Endometrial microvascular endothelial cells (primary cell): ENCODE data around the gene ABR. TPM values are rescaled to one million over a fixed set of nuclear protein-coding genes. Genes with fewer than 3 reads are reported as not detected.
"Not testable (repeated sequence)": the region's sequence is repeated elsewhere in the genome, so short reads cannot be mapped to it uniquely, and the experiment has no call there.

ENCODE experiments used
- in situ Hi-C: cut with HindIII; loops from 2 replicates; pipeline ENCODE4 v1.10.0; 2017; ENCODE audit warnings: low sequenced_read_pairs, low pct_unique_long_range_greater_than_20kb; ENCODE audit errors: inconsistent ontology term
- total RNA-seq: library from RNA; depleted of rRNA; stranded (reverse); fragments of >200 nt; gene quantifications from one replicate; pipeline ENCODE4 v1.2.3, GENCODE V29; 2015; ENCODE audit errors: inconsistent ontology term

Gene ABR
- total RNA-seq, 1 donor from 2014 or later = 63.0 TPM

DNA sequence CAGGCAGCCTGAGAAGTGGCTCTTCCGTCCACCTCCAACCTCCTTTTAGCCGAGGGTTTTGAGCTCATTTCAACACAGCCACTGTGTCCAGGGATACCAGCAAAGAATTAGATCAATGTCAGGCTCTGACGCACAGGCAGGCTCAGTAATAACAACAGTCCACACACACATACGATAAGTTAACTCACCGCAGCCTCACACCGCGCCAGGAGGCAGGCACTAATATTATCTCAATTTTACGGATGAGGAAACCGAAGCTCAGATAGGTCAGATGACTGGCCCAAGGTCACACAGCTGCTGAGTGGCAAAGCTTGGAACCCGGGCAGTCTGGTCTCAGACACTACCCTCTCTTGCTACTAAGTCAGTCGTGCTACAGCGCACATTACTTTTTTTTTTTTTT lies 22.9 kb downstream of the ABR start:
- in situ Hi-C loops = no loop called here

DNA sequence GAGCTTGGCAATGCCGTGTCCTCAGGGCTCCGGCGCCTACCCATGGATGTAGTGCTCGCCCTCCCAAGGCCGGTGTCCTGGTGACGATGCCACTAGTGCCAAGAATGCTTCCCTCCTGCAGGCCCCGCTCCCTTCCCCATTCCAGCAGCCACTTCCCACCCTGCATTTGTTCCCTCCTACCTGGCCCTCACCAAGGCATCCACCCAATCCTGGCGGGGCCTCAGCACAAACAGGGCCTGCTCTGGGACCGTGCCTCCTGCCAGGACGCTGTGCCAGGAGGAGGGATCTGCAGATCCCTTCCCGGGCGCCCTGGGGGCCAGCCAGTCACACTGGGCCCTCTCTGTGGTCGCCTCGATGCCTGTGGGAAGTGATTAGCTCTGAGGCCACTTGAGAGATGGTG lies 25.1 kb downstream of the ABR start:
- in situ Hi-C loops = no loop called here

DNA sequence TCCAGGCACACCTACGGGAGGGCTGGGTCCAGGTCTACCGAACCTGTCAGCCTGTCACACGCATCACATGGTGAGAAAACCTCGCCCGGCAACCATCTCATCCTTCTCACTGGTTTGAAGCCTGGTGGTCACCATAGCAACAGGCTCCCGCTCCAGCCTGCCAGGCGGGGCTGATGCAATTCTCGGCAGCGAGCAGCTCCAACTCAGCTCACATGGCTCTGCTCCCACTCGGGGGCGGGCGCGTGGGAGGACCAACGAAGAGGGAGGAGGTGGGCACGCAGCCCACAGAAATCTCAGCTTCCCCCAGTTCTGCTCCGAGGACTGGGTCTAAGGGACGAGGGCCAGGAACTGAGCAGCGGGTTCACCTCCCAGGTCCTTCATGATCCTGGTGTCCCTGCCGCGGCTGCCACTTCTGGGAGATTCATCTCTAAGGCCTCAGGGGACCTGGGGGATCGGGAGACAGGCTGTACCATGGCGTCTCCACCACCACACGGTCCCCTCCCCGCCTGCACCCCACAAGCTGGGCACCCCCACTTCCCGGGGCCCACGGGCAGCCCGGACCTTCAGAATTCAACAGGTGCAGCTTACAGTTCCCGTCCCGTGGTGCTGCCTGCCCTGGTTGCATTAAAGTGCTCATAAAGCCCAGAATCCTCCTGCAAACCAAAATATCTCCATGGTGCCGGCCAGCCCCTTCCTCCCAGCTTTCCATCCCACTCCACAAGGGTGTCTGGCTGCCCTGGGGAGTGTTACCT lies 25.8 kb downstream of the ABR start:
- in situ Hi-C loops = no loop called here

GRCh38 chr17:1152582-1152981 lies 27.2 kb downstream of the ABR start:
- in situ Hi-C loops = not testable (repeated sequence)

GRCh38 chr17:1150863-1151600 lies 28.7 kb downstream of the ABR start:
- in situ Hi-C loops = no loop called here

- in situ Hi-C loops = no loop called here
These were observed 29.9 kb downstream of the ABR start for GRCh38 chr17:1149869-1150268.

GRCh38 chr17:1147664-1148063 lies 32.1 kb downstream of the ABR start:
- in situ Hi-C loops = no loop called here

DNA sequence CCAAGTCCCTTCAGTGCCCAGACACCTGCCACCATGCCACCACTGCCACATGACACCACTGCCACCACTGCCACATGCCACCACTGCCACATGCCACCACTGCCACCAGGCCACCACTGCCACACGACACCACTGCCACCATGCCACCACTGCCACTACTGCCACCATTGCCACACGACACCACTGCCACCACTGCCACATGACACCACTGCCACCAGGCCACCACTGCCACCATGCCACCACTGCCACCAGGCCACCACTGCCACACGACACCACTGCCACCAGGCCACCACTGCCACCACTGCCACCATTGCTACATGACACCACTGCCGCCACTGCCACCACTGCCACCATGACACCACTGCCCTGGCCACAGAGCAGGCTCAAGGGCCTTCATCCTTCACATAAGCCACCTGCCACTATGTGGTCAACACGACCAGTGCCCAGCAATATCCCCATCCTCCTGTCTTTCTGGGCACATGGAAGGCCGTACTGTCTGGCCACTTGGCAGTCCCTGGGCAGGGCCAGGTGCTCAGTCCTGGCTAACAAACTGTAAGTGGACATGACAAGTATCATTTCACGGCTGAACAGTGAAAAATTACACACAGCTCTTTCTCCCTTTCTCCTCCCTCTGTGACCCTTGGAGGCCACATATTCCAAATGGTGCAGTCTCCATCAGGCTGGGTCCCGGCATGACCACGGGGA lies 33.1 kb downstream of the ABR start:
- in situ Hi-C loops = no loop called here

GRCh38 chr17:1145311-1145986 lies 34.3 kb downstream of the ABR start:
- in situ Hi-C loops = no loop called here

- in situ Hi-C loops = no loop called here
These were observed 35.6 kb downstream of the ABR start for GRCh38 chr17:1144162-1144561.

GRCh38 chr17:1143573-1143972 lies 36.2 kb downstream of the ABR start:
- in situ Hi-C loops = no loop called here

DNA sequence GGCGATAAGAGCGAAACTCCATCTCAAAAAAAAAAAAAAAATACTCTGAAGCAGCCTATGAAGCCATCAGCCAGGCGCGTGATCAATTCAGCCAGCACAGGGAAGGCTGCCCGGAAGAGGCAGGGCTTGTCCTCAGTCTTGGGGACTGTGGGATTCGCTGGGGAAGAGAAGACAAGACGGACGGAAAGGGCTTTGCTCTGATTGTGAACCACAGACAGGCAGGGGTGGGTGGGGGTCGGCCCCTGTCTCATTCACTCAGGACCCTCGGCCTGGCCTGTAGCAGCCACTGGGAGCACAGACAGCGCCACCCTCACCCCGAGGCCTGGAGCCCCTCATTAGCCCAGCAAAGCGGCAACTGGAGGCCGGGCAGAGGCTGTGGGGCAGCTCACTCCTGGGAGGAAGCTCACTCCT lies 37.2 kb downstream of the ABR start:
- in situ Hi-C loops = no loop called here

DNA sequence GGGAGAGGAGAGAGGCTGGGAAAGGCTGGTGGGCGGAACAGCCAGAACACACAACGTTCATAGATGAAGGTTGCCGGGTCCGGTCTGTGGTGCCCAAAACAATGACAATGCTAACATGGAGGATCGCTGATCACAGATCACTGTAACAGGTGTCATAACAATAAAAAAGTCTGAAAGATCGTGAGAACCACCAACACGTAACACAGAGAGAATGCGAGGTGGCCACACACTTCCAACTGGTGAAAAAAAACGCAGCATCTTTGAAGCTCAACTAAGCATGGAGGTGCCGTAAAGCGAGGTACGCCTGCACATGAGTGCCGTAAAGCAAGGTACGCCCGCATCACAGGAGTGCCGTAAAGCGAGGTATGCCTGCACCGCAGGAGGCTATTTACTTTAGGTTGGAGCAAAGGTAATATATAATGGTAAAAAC lies 42.3 kb downstream of the ABR start:
- in situ Hi-C loops = no loop called here

DNA sequence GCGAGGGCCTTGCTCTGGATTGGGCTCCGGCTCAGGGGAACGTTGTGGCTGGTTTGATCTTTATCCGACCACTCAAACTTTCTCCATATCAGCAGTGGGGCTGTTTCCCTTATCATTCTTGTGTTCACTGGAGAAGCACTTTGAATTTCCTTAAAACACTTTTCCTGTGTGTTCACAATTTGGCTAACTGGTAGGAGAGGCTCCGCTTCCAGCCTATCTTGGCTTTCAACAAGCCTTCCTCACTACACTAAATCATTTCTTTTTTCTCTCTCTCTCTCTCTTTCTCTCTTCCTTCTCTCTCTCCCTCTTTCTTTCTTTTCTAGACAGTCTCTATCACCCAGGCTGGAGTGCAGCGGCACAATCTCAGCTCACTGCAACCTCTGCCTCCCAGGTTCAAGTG lies 43.0 kb downstream of the ABR start:
- in situ Hi-C loops = no loop called here

DNA sequence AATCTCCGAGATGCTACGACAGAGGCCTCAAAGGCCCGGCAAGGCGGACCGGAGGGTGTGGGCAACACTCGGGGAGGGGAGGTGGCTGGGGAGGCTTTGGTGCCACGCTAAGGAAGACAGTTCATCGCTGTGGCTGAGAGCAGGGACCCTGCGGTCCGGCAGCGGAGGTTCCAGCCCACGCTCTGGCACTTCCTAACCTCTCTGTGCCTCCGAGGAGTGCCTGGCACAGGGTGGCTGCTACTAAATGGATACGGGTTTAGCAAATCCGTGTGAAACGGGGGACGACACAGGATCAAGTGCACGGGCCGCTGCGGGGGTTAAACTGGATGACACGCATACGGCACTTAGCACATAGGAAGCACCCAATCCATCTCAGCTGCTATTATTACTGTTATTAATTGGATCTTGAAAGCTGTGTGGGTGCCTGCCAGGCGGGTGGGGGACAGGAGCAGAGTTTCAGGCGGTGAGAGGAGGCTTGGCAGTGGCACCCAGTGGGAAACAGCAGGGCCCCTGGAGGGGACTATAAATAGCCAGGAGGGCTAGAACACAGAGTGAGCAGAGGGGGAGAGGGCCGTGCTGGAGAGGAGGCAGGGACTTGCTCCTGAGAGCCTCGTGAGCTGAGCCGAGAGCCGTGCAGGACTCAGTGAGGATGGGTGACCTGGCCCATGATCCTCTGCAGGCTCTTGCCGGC lies 45.0 kb downstream of the ABR start:
- in situ Hi-C loops = no loop called here

- in situ Hi-C loops = no loop called here
These were observed 49.6 kb downstream of the ABR start for GRCh38 chr17:1130191-1130590.

- in situ Hi-C loops = not testable (repeated sequence)
These were observed 51.3 kb downstream of the ABR start for GRCh38 chr17:1128463-1128862.

GRCh38 chr17:1126801-1127550 lies 52.8 kb downstream of the ABR start:
- in situ Hi-C loops = no loop called here
